ENCODE data around the gene CYB561D1.

- no peak for TF ChIP-seq TAF1 (IDR thresholded peaks at IDR 0.05; ENCODE audit: low read depth, low read length)
- TF ChIP-seq, protein P1, sequence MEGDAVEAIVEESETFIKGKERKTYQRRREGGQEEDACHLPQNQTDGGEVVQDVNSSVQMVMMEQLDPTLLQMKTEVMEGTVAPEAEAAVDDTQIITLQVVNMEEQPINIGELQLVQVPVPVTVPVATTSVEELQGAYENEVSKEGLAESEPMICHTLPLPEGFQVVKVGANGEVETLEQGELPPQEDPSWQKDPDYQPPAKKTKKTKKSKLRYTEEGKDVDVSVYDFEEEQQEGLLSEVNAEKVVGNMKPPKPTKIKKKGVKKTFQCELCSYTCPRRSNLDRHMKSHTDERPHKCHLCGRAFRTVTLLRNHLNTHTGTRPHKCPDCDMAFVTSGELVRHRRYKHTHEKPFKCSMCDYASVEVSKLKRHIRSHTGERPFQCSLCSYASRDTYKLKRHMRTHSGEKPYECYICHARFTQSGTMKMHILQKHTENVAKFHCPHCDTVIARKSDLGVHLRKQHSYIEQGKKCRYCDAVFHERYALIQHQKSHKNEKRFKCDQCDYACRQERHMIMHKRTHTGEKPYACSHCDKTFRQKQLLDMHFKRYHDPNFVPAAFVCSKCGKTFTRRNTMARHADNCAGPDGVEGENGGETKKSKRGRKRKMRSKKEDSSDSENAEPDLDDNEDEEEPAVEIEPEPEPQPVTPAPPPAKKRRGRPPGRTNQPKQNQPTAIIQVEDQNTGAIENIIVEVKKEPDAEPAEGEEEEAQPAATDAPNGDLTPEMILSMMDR (IDR thresholded peaks at IDR 0.05; ENCODE audit: control extremely low read depth in 1 of 3, insufficient read depth in 1 of 3, low read depth in 1 of 3, low read length in 3 of 3): no peak
- TF ChIP-seq GTF2F1 (IDR thresholded peaks at IDR 0.05; ENCODE audit: borderline replicate concordance, low read depth, low read length): no peak
- TF ChIP-seq RFX5 (IDR thresholded peaks at IDR 0.05; ENCODE audit: borderline replicate concordance, low read depth, low read length): no peak
- TF ChIP-seq NRF1 (IDR thresholded peaks at IDR 0.05; ENCODE audit: low read depth, low read length): no peak
- no peak for TF ChIP-seq TBP (IDR thresholded peaks at IDR 0.05; ENCODE audit: low read depth, low read length)
- no peak for TF ChIP-seq BRCA1 (IDR thresholded peaks at IDR 0.05; ENCODE audit: low read depth, low read length)
- TF ChIP-seq POLR2A (IDR thresholded peaks at IDR 0.05; ENCODE audit: control extremely low read depth in 1 of 2, low read depth in 2 of 2, low read length in 2 of 2): no peak
- TF ChIP-seq SRF (IDR thresholded peaks at IDR 0.05; ENCODE audit: low read depth, low read length): no peak
- no peak for TF ChIP-seq EZH2 (IDR thresholded peaks at IDR 0.05; ENCODE audit: low read depth, low read length, severe bottlenecking)
- no peak for TF ChIP-seq CREB1 (IDR thresholded peaks at IDR 0.05)
These were observed 36.7 kb downstream of the CYB561D1 start for GRCh38 chr1:109530457-109531087.

All from H1 (cell line).